Astrocyte of the cerebellum (primary cell): ENCODE results near the gene NFYC.

Experiments used
- DNase-seq: peaks from one replicate; pipeline ENCODE4 v3.0.0-alpha.2; 2011; ENCODE audit warnings: low read depth
- H3K4me3 ChIP-seq: 2 replicates; pipeline ENCODE4 v1.5.1; 2011; ENCODE audit warnings: mild to moderate bottlenecking, low read depth, low read length, moderate library complexity
- CTCF ChIP-seq: IDR thresholded peaks from 2 replicates; pipeline ENCODE4 v1.5.1; 2012; ENCODE audit warnings: low read length, low read depth, moderate library complexity, mild to moderate bottlenecking; ENCODE audit errors: missing control alignments
- in situ Hi-C: cut with HindIII; loops from 2 replicates; pipeline ENCODE4 v1.10.0; 2017; ENCODE audit warnings: low sequenced_read_pairs

The NFYC gene

GRCh38 chr1:40650075-40650474, 41.4 kb upstream of the NFYC start:
- TF ChIP-seq CTCF: peak; percentile 38
- DNase-seq: no peak
- H3K4me3 ChIP-seq: no peak overlapping the region
- in situ Hi-C loops: no loop called here

DNA sequence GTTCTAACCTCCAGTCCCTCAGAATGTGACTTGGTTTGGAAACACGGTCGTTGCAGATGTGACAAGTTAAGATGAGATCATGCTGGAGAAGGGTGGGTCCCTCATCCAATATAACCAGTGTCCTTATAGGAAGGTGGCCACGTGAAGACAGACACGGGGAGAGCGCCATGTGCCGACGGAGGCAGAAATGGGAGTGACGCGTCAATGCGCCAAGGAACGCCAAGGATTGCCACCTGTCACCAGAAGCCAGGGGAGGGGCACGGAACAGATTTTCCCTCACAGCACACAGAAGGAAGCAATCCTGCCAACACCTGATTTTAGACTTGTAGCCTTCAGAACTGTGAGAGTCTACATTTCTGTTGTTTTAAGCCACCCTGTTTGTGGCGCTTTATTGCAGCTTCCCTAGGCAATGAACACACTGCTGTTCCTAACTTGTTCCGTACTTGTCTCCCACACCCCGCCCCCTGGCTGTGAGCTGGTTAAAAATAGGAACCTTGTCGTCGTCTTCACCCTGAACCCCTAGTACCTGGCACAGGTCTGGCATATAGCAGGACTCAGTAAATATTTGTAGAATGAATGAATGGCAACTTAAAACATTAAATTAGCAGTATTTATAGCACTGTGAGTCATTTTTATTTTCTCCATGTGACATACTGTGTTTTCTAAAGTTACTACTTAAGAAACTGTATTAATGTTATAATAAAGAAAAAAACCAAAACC, 40.2 kb upstream of the NFYC start:
- DNase-seq: no peak
- no peak overlapping the region for H3K4me3 ChIP-seq
- no peak for TF ChIP-seq CTCF
- in situ Hi-C loops: no loop called here

DNA sequence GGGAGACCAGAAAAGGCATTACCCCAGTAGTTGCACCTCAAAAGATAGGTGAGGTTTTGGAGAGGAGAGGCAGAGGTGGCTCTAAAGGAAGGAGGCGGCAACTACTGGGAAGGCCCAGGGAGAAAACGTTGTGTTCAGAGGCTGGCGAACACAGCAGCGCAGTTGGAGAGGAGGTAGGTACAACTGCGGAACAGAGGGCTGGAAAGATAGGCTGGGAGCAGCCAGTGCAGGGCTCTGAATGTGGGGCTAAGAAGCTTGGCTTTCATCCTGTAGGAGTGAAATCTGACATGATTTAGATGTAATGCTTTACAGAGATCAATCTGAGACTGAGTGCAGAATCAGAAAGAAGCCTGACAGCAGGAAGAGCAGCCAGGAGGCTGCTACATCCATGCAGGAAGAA, 39.0 kb upstream of the NFYC start:
- H3K4me3 ChIP-seq: no peak overlapping the region
- no peak for DNase-seq
- no peak for TF ChIP-seq CTCF
- in situ Hi-C loops: no loop called here

GRCh38 chr1:40652979-40653378, 38.5 kb upstream of the NFYC start:
- H3K4me3 ChIP-seq: no peak overlapping the region
- no peak for TF ChIP-seq CTCF
- in situ Hi-C loops: no loop called here
- no peak for DNase-seq

DNA sequence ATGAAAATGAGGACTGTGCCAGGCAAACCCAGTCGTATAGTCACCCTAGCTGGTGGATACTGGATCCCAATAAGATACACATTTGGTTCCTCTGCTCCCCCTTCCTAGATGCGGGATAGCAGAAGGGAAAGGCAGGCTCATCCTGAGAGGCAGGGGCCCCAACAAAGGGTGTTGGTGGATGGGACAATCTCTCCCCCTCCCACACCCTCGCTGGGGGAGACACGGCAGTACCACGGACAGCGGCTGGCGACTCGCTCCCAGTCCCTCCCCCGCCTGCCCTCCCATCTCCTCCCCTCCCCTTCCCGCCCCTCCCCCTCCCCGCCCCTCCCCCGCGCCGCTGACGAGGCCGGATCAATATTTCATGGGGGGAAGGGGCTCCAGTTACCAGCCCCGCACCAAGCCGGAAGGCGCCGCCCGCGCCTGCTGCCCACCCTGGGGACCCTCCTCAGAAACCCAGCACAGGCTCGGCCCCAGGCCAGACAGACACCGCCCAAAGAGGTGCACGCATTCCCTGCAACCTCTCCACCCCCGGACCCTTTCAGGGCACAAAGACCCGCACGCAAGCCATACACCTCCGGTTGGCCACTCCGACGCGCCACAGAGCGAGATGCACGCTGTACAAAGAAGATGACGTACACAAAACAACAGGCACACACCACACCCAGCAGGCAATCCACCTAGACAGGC, 37.5 kb upstream of the NFYC start:
- DNase-seq: no peak
- no peak for TF ChIP-seq CTCF
- H3K4me3 ChIP-seq: no peak overlapping the region
- in situ Hi-C loops: no loop called here

DNA sequence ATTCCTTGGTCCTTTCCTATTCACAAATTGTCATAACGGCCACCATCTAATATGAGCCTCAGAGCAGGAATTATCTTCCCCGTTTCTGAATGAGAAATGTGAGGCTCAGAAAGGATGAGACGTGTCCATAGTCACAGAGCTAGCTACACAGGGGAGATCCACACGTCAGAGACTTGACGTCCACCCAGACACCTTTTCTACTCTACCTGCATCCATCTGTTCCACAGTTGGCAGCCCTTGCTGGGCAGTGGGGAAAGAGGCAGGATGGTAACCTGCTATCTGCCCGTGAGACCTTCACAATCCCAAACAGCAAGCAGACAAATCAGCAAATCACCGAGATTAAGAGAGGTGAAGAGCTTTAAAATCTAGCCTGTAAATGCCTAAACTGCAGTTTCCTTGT, 34.5 kb upstream of the NFYC start:
- DNase-seq: no peak
- TF ChIP-seq CTCF: no peak
- in situ Hi-C loops: no loop called here
- H3K4me3 ChIP-seq: no peak overlapping the region
